GM19372 (cell line): ENCODE measurements around the gene KIR2DL3.
"Not testable (repeated sequence)": the region's sequence is repeated elsewhere in the genome, so short reads cannot be mapped to it uniquely, and the experiment has no call there.

ENCODE experiments used
- ATAC-seq: cut with Tn5 transposase; IDR thresholded peaks from one replicate; pipeline ENCODE4 v1.9.1; 2021; ENCODE audit warnings: mild to moderate bottlenecking, low read depth, moderate library complexity; ENCODE audit not compliant: unreplicated experiment

KIR2DL3 gene

GRCh38 chr19:54738306-54738705 lies at the start of gene KIR2DL3:
TSS of gene KIR2DL3 (plus strand) at chr19:54738513. CDS start at chr19:54738546, 33 bp downstream.
- ATAC-seq, result not testable (repeated sequence)

- ATAC-seq, result no peak
Observed at GRCh38 chr19:54691582-54692297, 46.6 kb upstream of the KIR2DL3 start.

- no peak for ATAC-seq
Observed at GRCh38 chr19:54692298-54692615, 46.1 kb upstream of the KIR2DL3 start.

GRCh38 chr19:54694648-54695047 lies 43.7 kb upstream of the KIR2DL3 start:
- ATAC-seq, result no peak

GRCh38 chr19:54696117-54696548 lies 42.2 kb upstream of the KIR2DL3 start:
- no peak for ATAC-seq

GRCh38 chr19:54696766-54697165 lies 41.5 kb upstream of the KIR2DL3 start:
- no peak for ATAC-seq

GRCh38 chr19:54697716-54698115 lies 40.6 kb upstream of the KIR2DL3 start:
- not testable (repeated sequence) for ATAC-seq

- ATAC-seq, result no peak
Observed at GRCh38 chr19:54704928-54705327, 33.4 kb upstream of the KIR2DL3 start.

- no peak for ATAC-seq
Observed at GRCh38 chr19:54707962-54708361, 30.4 kb upstream of the KIR2DL3 start.

- no peak for ATAC-seq
Observed at GRCh38 chr19:54708781-54709180, 29.5 kb upstream of the KIR2DL3 start.

- ATAC-seq, result no peak
Observed at GRCh38 chr19:54709212-54709948, 28.9 kb upstream of the KIR2DL3 start.

GRCh38 chr19:54709956-54710355 lies 28.4 kb upstream of the KIR2DL3 start:
- ATAC-seq, result not testable (repeated sequence)

GRCh38 chr19:54724142-54724541 lies 14.2 kb upstream of the KIR2DL3 start, which contains the start of gene KIR3DL3:
TSS of gene KIR3DL3 (plus strand) at chr19:54724442. CDS start at chr19:54724497, 55 bp downstream.
- ATAC-seq, result no peak

- ATAC-seq, result no peak
Observed at GRCh38 chr19:54724644-54725043, 13.7 kb upstream of the KIR2DL3 start.

- no peak for ATAC-seq
Observed at GRCh38 chr19:54725321-54725720, 13.0 kb upstream of the KIR2DL3 start.

- ATAC-seq, result no peak
Observed at GRCh38 chr19:54727562-54727961, 10.8 kb upstream of the KIR2DL3 start.

GRCh38 chr19:54728167-54728566 lies 10.1 kb upstream of the KIR2DL3 start:
- ATAC-seq, result no peak

GRCh38 chr19:54729416-54730188 lies 8.7 kb upstream of the KIR2DL3 start:
- no peak for ATAC-seq

GRCh38 chr19:54731191-54731590 lies 7.1 kb upstream of the KIR2DL3 start:
- ATAC-seq, result no peak

- ATAC-seq, result no peak
Observed at GRCh38 chr19:54738715-54739114, 402 bp downstream of the KIR2DL3 start.
